ENCODE results near the gene SRGAP3.
"Not testable (repeated sequence)": the region's sequence is repeated elsewhere in the genome, so short reads cannot be mapped to it uniquely, and the experiment has no call there.

Gene SRGAP3

GRCh38 chr3:9295007-9295406 is 45.6 kb upstream of the SRGAP3 start:
- TF ChIP-seq EZH2phosphoT487 (IDR thresholded peaks at IDR 0.05; ENCODE audit: borderline replicate concordance) = no peak
- TF ChIP-seq CTCF (conservative IDR thresholded peaks at IDR 0.05; ENCODE audit: low read length) = no peak
- Histone ChIP-seq H3K27me3 (ENCODE audit: insufficient read depth, low read length, poor library complexity, severe bottlenecking) (no peaks in the 10 kb centered on the region), H3K9me2 (replicated peaks; ENCODE audit: low read depth, low read length) (no peaks in the 10 kb centered on the region), H3K36me3 (ENCODE audit: insufficient read depth, low read length) (no peaks in the 10 kb centered on the region), H3F3A (ENCODE audit: low read depth) (no peaks in the 10 kb centered on the region), H3K9ac (ENCODE audit: low read depth, low read length, poor library complexity, severe bottlenecking) (no peak overlapping the region), H3K4me1 (ENCODE audit: insufficient read depth, low read length, poor library complexity, severe bottlenecking) (no peaks in the 10 kb centered on the region), H4K20me1 (ENCODE audit: insufficient read depth, low read length, poor library complexity, severe bottlenecking) (no peaks in the 10 kb centered on the region), H3K9me3 (ENCODE audit: insufficient read depth, low read depth, low read length) (no peaks in the 10 kb centered on the region), H3K4me2 (ENCODE audit: low read depth, low read length, poor library complexity, severe bottlenecking) (no peak overlapping the region), H2AFZ (ENCODE audit: low read length) (no peak overlapping the region), H3K4me3 (ENCODE audit: low read length, poor library complexity, severe bottlenecking) (no peak overlapping the region), H3K79me2 (ENCODE audit: insufficient read depth, low read length) (no peaks in the 10 kb centered on the region)

GRCh38 chr3:9293953-9294352 is 44.5 kb upstream of the SRGAP3 start:
- not testable (repeated sequence) for H3F3A ChIP-seq (ENCODE audit: low read depth); H3K9me2 ChIP-seq (replicated peaks; ENCODE audit: low read depth, low read length); H3K4me1 ChIP-seq (ENCODE audit: insufficient read depth, low read length, poor library complexity, severe bottlenecking); H3K27me3 ChIP-seq (ENCODE audit: insufficient read depth, low read length, poor library complexity, severe bottlenecking); H4K20me1 ChIP-seq (ENCODE audit: insufficient read depth, low read length, poor library complexity, severe bottlenecking); H3K36me3 ChIP-seq (ENCODE audit: insufficient read depth, low read length); H3K9ac ChIP-seq (ENCODE audit: low read depth, low read length, poor library complexity, severe bottlenecking); H2AFZ ChIP-seq (ENCODE audit: low read length); H3K9me3 ChIP-seq (ENCODE audit: insufficient read depth, low read depth, low read length); H3K4me3 ChIP-seq (ENCODE audit: low read length, poor library complexity, severe bottlenecking); H3K4me2 ChIP-seq (ENCODE audit: low read depth, low read length, poor library complexity, severe bottlenecking); H3K79me2 ChIP-seq (ENCODE audit: insufficient read depth, low read length)

GRCh38 chr3:9293076-9293475 is 43.6 kb upstream of the SRGAP3 start:
- TF ChIP-seq EZH2phosphoT487 (IDR thresholded peaks at IDR 0.05; ENCODE audit: borderline replicate concordance) = no peak
- TF ChIP-seq CTCF (conservative IDR thresholded peaks at IDR 0.05; ENCODE audit: low read length) = no peak
- Histone ChIP-seq H3K79me2 (ENCODE audit: insufficient read depth, low read length) (no peaks in the 10 kb centered on the region), H2AFZ (ENCODE audit: low read length) (no peak overlapping the region), H3K9me2 (replicated peaks; ENCODE audit: low read depth, low read length) (no peaks in the 10 kb centered on the region), H3K4me3 (ENCODE audit: low read length, poor library complexity, severe bottlenecking) (no peak overlapping the region), H3K36me3 (ENCODE audit: insufficient read depth, low read length) (no peaks in the 10 kb centered on the region), H3F3A (ENCODE audit: low read depth) (no peaks in the 10 kb centered on the region), H3K4me2 (ENCODE audit: low read depth, low read length, poor library complexity, severe bottlenecking) (no peak overlapping the region), H3K27me3 (ENCODE audit: insufficient read depth, low read length, poor library complexity, severe bottlenecking) (no peaks in the 10 kb centered on the region), H4K20me1 (ENCODE audit: insufficient read depth, low read length, poor library complexity, severe bottlenecking) (no peaks in the 10 kb centered on the region), H3K9ac (ENCODE audit: low read depth, low read length, poor library complexity, severe bottlenecking) (no peak overlapping the region), H3K9me3 (ENCODE audit: insufficient read depth, low read depth, low read length) (no peaks in the 10 kb centered on the region), H3K4me1 (ENCODE audit: insufficient read depth, low read length, poor library complexity, severe bottlenecking) (no peaks in the 10 kb centered on the region)

- H3K9me2 ChIP-seq (replicated peaks; ENCODE audit: low read depth, low read length) = no peaks in the 10 kb centered on the region
- no peaks in the 10 kb centered on the region for H3K9me3 ChIP-seq (ENCODE audit: insufficient read depth, low read depth, low read length)
- no peaks in the 10 kb centered on the region for H3K4me1 ChIP-seq (ENCODE audit: insufficient read depth, low read length, poor library complexity, severe bottlenecking)
- H3F3A ChIP-seq (ENCODE audit: low read depth) = no peaks in the 10 kb centered on the region
- no peak for TF ChIP-seq CTCF (conservative IDR thresholded peaks at IDR 0.05; ENCODE audit: low read length)
- TF ChIP-seq EZH2phosphoT487 (IDR thresholded peaks at IDR 0.05; ENCODE audit: borderline replicate concordance) = no peak
- no peak overlapping the region for H3K4me2 ChIP-seq (ENCODE audit: low read depth, low read length, poor library complexity, severe bottlenecking)
- no peak overlapping the region for H2AFZ ChIP-seq (ENCODE audit: low read length)
- H3K9ac ChIP-seq (ENCODE audit: low read depth, low read length, poor library complexity, severe bottlenecking) = no peak overlapping the region
- H3K79me2 ChIP-seq (ENCODE audit: insufficient read depth, low read length) = no peaks in the 10 kb centered on the region
- no peaks in the 10 kb centered on the region for H3K36me3 ChIP-seq (ENCODE audit: insufficient read depth, low read length)
- H4K20me1 ChIP-seq (ENCODE audit: insufficient read depth, low read length, poor library complexity, severe bottlenecking) = no peaks in the 10 kb centered on the region
- no peaks in the 10 kb centered on the region for H3K27me3 ChIP-seq (ENCODE audit: insufficient read depth, low read length, poor library complexity, severe bottlenecking)
- no peak overlapping the region for H3K4me3 ChIP-seq (ENCODE audit: low read length, poor library complexity, severe bottlenecking)
These were observed 43.1 kb upstream of the SRGAP3 start for GRCh38 chr3:9292516-9292915.

Data from Loucy (cell line).